HEK293 (cell line): ENCODE results near the gene SALL1.

ENCODE experiments used
- CTCF ChIA-PET: fragments of 350-600 bp; formaldehyde crosslinking; extraction: SDS; loops from one replicate; lab custom pipeline; 2021; ENCODE audit warnings: antibody characterized with exemption; lab: Yijun Ruan, JAX
- POLR2A ChIA-PET: fragments of 300-600 bp; formaldehyde crosslinking; extraction: SDS; loops from one replicate; lab custom pipeline; 2020; ENCODE audit warnings: antibody characterized with exemption, inconsistent platforms; lab: Yijun Ruan, JAX
- H3K27ac ChIP-seq: fragments of 200-500 bp; sonication (Bioruptor generic); 2 replicates; pipeline ENCODE4 v1.5.1; 2014; ENCODE audit warnings: low read depth, low read length, control low read depth, inconsistent platforms; ENCODE audit errors: extremely low read depth
- H3K36me3 ChIP-seq, 2 experiments: fragments of 200-500 bp in 1 of 2; sonication (Bioruptor generic) in 1 of 2; 1 replicate in 1 of 2; 2 replicates in 1 of 2; pipeline ENCODE4 v1.5.1; 2014 to 2017; ENCODE audit warnings: inconsistent platforms in 2 of 2, low read length in 2 of 2; ENCODE audit not compliant: control insufficient read depth in 2 of 2, insufficient read depth in 1 of 2
- H3K4me1 ChIP-seq: fragments of 200-500 bp; sonication (Bioruptor generic); 2 replicates; pipeline ENCODE4 v1.5.1; 2014; ENCODE audit warnings: mild to moderate bottlenecking, low read length, inconsistent platforms; ENCODE audit not compliant: control insufficient read depth, insufficient read depth
- H3K4me3 ChIP-seq: 2 replicates; pipeline ENCODE4 v1.5.1; 2011; ENCODE audit warnings: low read depth, mild to moderate bottlenecking, control low read depth, low read length, moderate library complexity
- H3K9me3 ChIP-seq: fragments of 200-500 bp; sonication (Bioruptor generic); 2 replicates; pipeline ENCODE4 v1.5.1; 2014; ENCODE audit warnings: low read depth, low read length, inconsistent platforms; ENCODE audit not compliant: control insufficient read depth, insufficient read depth
- EGR2 ChIP-seq: fragments of 450-650 bp; formaldehyde crosslinking; IDR thresholded peaks from 2 replicates; pipeline ENCODE4 v1.5.1; 2016; ENCODE audit warnings: low read depth, missing biosample characterization, missing genetic modification characterization
- HOXA7 ChIP-seq: sonication (generic); formaldehyde crosslinking; IDR thresholded peaks from 2 replicates; pipeline ENCODE4 v1.8.1; 2022; ENCODE audit warnings: missing genetic modification reagents, borderline replicate concordance
- MYNN ChIP-seq: fragments of 450-650 bp; formaldehyde crosslinking; IDR thresholded peaks from 2 replicates; pipeline ENCODE4 v1.5.1; 2016; ENCODE audit warnings: missing biosample characterization, missing genetic modification characterization, borderline replicate concordance
- SETDB1 ChIP-seq: IDR thresholded peaks from one replicate; pipeline ENCODE4 v1.6.1; 2017; ENCODE audit warnings: mild to moderate bottlenecking, low read length, moderate library complexity, mixed read lengths; ENCODE audit not compliant: insufficient read length
- ZBTB1 ChIP-seq: fragments of 450-650 bp; formaldehyde crosslinking; IDR thresholded peaks from 2 replicates; pipeline ENCODE4 v1.5.1; 2016; ENCODE audit warnings: missing biosample characterization, missing genetic modification characterization
- ZNF169 ChIP-seq: fragments of 450-650 bp; formaldehyde crosslinking; IDR thresholded peaks from 2 replicates; pipeline ENCODE4 v1.5.1; 2016; ENCODE audit warnings: missing biosample characterization, missing genetic modification characterization
- ZNF19 ChIP-seq: fragments of 450-650 bp; formaldehyde crosslinking; IDR thresholded peaks from 2 replicates; pipeline ENCODE4; 2016; ENCODE audit warnings: missing biosample characterization, missing genetic modification characterization, low read depth
- ZNF341 ChIP-seq: fragments of 450-650 bp; formaldehyde crosslinking; IDR thresholded peaks from 2 replicates; pipeline ENCODE4; 2016; ENCODE audit warnings: low read depth, missing biosample characterization, missing genetic modification characterization
- ZNF366 ChIP-seq: fragments of 450-650 bp; formaldehyde crosslinking; conservative IDR thresholded peaks from 2 replicates; pipeline ENCODE4 v1.5.1; 2016; ENCODE audit warnings: missing biosample characterization, missing genetic modification characterization
- ZNF600 ChIP-seq: fragments of 450-650 bp; formaldehyde crosslinking; IDR thresholded peaks from 2 replicates; pipeline ENCODE4 v1.5.1; 2016; ENCODE audit warnings: missing biosample characterization, missing genetic modification characterization
- ZNF623 ChIP-seq: fragments of 450-650 bp; formaldehyde crosslinking; IDR thresholded peaks from 2 replicates; pipeline ENCODE4 v1.5.1; 2016; ENCODE audit warnings: missing biosample characterization, missing genetic modification characterization
- ZNF664 ChIP-seq: fragments of 450-650 bp; formaldehyde crosslinking; IDR thresholded peaks from 2 replicates; pipeline ENCODE4 v1.5.1; 2016; ENCODE audit warnings: missing biosample characterization, missing genetic modification characterization
- ZNF791 ChIP-seq: fragments of 450-650 bp; formaldehyde crosslinking; IDR thresholded peaks from 2 replicates; pipeline ENCODE4 v1.5.1; 2016; ENCODE audit warnings: missing biosample characterization, missing genetic modification characterization
- ZXDB ChIP-seq: fragments of 450-650 bp; formaldehyde crosslinking; IDR thresholded peaks from 2 replicates; pipeline ENCODE4 v1.5.1; 2016; ENCODE audit warnings: missing biosample characterization, missing genetic modification characterization
- TF ChIP-seq, protein P1 (sequence below): fragments of 450-650 bp; formaldehyde crosslinking; IDR thresholded peaks from 2 replicates; pipeline ENCODE4 v1.5.1; 2016; ENCODE audit warnings: missing biosample characterization, missing genetic modification characterization, borderline replicate concordance
- TF ChIP-seq, protein P2 (sequence below): fragments of 450-650 bp; formaldehyde crosslinking; IDR thresholded peaks from 2 replicates; pipeline ENCODE4 v1.5.1; 2016; ENCODE audit warnings: missing biosample characterization, missing genetic modification characterization
- TF ChIP-seq, protein P3 (sequence below): fragments of 450-650 bp; formaldehyde crosslinking; IDR thresholded peaks from 2 replicates; pipeline ENCODE4 v1.5.1; 2016; ENCODE audit warnings: missing biosample characterization, missing genetic modification characterization, low read depth
- TF ChIP-seq, protein P4 (sequence below): fragments of 450-650 bp; formaldehyde crosslinking; IDR thresholded peaks from 2 replicates; pipeline ENCODE4 v1.5.1; 2016; ENCODE audit warnings: missing biosample characterization, missing genetic modification characterization
- TF ChIP-seq, protein P5 (sequence below): fragments of 450-650 bp; formaldehyde crosslinking; IDR thresholded peaks from 2 replicates; pipeline ENCODE4 v1.5.1; 2016; ENCODE audit warnings: missing biosample characterization, missing genetic modification characterization
- TF ChIP-seq, protein P6 (sequence below): fragments of 450-650 bp; formaldehyde crosslinking; conservative IDR thresholded peaks from 2 replicates; pipeline ENCODE4 v1.5.1; 2016; ENCODE audit warnings: low read depth, missing biosample characterization, missing genetic modification characterization

Gene SALL1

DNA sequence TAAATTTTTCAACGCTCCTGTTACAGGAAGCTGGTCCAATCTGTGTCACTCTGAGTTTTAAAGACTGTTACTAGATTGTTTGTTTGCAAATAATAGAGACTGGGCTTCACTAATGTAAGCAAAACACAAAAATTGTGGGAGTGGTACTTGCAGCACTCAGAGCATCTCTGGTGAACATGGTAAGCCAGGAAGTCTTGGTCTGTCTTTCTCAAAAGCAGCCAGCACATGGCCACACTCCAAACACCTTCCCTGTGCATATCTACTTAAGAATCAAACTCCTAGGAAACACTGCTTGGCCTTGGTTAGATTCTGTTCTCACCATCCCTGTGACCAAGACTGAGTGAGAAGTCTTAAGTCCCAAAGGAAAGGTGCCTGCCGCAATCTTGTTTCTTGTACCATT is 49.7 kb upstream of the SALL1 start:
- H3K36me3 ChIP-seq: no peaks in the 10 kb centered on the region
- ChIA-PET CTCF (no interaction called here), POLR2A (no interaction called here)
- H3K4me3 ChIP-seq: no peak overlapping the region
- no peaks in the 10 kb centered on the region for H3K4me1 ChIP-seq
- no peak overlapping the region for H3K27ac ChIP-seq
- no peak for TF ChIP-seq MYNN (tag by site-specific recombination)
- TF ChIP-seq EGR2 (tag by site-specific recombination): no peak
- TF ChIP-seq, protein P1, sequence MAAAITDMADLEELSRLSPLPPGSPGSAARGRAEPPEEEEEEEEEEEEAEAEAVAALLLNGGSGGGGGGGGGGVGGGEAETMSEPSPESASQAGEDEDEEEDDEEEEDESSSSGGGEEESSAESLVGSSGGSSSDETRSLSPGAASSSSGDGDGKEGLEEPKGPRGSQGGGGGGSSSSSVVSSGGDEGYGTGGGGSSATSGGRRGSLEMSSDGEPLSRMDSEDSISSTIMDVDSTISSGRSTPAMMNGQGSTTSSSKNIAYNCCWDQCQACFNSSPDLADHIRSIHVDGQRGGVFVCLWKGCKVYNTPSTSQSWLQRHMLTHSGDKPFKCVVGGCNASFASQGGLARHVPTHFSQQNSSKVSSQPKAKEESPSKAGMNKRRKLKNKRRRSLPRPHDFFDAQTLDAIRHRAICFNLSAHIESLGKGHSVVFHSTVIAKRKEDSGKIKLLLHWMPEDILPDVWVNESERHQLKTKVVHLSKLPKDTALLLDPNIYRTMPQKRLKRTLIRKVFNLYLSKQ (tag by site-specific recombination): no peak
- TF ChIP-seq, protein P2, sequence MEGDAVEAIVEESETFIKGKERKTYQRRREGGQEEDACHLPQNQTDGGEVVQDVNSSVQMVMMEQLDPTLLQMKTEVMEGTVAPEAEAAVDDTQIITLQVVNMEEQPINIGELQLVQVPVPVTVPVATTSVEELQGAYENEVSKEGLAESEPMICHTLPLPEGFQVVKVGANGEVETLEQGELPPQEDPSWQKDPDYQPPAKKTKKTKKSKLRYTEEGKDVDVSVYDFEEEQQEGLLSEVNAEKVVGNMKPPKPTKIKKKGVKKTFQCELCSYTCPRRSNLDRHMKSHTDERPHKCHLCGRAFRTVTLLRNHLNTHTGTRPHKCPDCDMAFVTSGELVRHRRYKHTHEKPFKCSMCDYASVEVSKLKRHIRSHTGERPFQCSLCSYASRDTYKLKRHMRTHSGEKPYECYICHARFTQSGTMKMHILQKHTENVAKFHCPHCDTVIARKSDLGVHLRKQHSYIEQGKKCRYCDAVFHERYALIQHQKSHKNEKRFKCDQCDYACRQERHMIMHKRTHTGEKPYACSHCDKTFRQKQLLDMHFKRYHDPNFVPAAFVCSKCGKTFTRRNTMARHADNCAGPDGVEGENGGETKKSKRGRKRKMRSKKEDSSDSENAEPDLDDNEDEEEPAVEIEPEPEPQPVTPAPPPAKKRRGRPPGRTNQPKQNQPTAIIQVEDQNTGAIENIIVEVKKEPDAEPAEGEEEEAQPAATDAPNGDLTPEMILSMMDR (tag by site-specific recombination): no peak
- TF ChIP-seq ZNF366 (tag by site-specific recombination): no peak
- no peak for TF ChIP-seq ZNF19 (tag by site-specific recombination)
- no peak for TF ChIP-seq ZNF169 (tag by site-specific recombination)
- no peak for TF ChIP-seq ZXDB (tag by site-specific recombination)
- TF ChIP-seq ZNF791: no peak
- no peak for TF ChIP-seq ZNF341 (tag by site-specific recombination)
- TF ChIP-seq, protein P3, sequence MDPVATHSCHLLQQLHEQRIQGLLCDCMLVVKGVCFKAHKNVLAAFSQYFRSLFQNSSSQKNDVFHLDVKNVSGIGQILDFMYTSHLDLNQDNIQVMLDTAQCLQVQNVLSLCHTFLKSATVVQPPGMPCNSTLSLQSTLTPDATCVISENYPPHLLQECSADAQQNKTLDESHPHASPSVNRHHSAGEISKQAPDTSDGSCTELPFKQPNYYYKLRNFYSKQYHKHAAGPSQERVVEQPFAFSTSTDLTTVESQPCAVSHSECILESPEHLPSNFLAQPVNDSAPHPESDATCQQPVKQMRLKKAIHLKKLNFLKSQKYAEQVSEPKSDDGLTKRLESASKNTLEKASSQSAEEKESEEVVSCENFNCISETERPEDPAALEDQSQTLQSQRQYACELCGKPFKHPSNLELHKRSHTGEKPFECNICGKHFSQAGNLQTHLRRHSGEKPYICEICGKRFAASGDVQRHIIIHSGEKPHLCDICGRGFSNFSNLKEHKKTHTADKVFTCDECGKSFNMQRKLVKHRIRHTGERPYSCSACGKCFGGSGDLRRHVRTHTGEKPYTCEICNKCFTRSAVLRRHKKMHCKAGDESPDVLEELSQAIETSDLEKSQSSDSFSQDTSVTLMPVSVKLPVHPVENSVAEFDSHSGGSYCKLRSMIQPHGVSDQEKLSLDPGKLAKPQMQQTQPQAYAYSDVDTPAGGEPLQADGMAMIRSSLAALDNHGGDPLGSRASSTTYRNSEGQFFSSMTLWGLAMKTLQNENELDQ (tag by site-specific recombination): no peak
- no peak for TF ChIP-seq ZNF600 (tag by site-specific recombination)
- TF ChIP-seq HOXA7: no peak
- H3K9me3 ChIP-seq: no peaks in the 10 kb centered on the region

DNA sequence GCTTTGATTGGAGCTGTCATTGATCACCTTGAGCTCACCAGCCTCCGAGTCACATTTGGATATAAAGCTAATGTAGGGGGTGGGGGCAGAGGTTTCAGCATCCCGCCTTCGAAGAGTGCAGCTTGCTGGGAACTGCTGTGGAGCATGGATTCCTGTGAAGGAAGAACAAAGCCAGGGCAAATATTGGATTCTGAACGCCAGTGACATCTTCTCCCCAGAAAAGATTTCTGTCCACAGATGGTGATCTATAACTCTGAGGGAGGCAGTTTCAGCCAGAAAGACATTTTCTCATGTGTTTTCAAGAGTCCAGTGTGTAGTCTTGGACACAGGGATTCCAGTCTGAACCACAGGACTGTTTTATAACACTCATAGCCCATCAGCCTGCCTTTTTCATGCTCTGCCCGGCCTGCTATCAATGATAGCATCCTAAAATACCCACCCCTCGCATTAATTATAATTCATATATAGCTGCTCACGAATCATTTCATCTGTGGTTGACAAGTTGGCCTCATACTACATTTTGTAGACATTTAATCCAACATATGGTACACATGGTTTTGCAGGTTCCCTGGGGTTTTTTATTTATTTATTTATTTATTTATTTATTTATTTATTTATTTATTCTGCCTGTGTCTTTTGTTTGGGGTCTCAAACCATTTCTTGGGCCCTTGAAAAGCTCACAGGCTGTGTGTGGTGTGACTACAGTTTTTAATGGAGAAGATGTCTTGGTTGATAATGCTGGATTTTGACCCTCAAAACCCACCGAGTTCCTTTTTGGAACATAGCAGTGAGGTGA is 47.1 kb upstream of the SALL1 start:
- Histone ChIP-seq H3K27ac (no peak overlapping the region), H3K36me3 (no peaks in the 10 kb centered on the region), H3K4me1 (no peaks in the 10 kb centered on the region), H3K9me3 (no peaks in the 10 kb centered on the region), H3K4me3 (no peak overlapping the region)
- ChIA-PET POLR2A (no interaction called here), CTCF (interaction anchor here (0.7 kb wide), 1 partner anchor 694 kb away, joined by 3 read pairs; no protein-coding TSS in a partner anchor)
- TF ChIP-seq ZBTB1 (no peak), ZNF664 (tag by site-specific recombination) (0 out of 2 replicates have a peak, but pooled peaks have one; percentile 32), ZNF623 (tag by site-specific recombination) (peak; percentile 49; the same call in 1 of the 2 replicates), SETDB1 (no peak)
- TF ChIP-seq, protein P4, sequence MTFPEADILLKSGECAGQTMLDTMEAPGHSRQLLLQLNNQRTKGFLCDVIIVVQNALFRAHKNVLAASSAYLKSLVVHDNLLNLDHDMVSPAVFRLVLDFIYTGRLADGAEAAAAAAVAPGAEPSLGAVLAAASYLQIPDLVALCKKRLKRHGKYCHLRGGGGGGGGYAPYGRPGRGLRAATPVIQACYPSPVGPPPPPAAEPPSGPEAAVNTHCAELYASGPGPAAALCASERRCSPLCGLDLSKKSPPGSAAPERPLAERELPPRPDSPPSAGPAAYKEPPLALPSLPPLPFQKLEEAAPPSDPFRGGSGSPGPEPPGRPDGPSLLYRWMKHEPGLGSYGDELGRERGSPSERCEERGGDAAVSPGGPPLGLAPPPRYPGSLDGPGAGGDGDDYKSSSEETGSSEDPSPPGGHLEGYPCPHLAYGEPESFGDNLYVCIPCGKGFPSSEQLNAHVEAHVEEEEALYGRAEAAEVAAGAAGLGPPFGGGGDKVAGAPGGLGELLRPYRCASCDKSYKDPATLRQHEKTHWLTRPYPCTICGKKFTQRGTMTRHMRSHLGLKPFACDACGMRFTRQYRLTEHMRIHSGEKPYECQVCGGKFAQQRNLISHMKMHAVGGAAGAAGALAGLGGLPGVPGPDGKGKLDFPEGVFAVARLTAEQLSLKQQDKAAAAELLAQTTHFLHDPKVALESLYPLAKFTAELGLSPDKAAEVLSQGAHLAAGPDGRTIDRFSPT: no peak
- TF ChIP-seq, protein P5, sequence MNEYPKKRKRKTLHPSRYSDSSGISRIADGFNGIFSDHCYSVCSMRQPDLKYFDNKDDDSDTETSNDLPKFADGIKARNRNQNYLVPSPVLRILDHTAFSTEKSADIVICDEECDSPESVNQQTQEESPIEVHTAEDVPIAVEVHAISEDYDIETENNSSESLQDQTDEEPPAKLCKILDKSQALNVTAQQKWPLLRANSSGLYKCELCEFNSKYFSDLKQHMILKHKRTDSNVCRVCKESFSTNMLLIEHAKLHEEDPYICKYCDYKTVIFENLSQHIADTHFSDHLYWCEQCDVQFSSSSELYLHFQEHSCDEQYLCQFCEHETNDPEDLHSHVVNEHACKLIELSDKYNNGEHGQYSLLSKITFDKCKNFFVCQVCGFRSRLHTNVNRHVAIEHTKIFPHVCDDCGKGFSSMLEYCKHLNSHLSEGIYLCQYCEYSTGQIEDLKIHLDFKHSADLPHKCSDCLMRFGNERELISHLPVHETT (tag by site-specific recombination): no peak
- TF ChIP-seq, protein P6, sequence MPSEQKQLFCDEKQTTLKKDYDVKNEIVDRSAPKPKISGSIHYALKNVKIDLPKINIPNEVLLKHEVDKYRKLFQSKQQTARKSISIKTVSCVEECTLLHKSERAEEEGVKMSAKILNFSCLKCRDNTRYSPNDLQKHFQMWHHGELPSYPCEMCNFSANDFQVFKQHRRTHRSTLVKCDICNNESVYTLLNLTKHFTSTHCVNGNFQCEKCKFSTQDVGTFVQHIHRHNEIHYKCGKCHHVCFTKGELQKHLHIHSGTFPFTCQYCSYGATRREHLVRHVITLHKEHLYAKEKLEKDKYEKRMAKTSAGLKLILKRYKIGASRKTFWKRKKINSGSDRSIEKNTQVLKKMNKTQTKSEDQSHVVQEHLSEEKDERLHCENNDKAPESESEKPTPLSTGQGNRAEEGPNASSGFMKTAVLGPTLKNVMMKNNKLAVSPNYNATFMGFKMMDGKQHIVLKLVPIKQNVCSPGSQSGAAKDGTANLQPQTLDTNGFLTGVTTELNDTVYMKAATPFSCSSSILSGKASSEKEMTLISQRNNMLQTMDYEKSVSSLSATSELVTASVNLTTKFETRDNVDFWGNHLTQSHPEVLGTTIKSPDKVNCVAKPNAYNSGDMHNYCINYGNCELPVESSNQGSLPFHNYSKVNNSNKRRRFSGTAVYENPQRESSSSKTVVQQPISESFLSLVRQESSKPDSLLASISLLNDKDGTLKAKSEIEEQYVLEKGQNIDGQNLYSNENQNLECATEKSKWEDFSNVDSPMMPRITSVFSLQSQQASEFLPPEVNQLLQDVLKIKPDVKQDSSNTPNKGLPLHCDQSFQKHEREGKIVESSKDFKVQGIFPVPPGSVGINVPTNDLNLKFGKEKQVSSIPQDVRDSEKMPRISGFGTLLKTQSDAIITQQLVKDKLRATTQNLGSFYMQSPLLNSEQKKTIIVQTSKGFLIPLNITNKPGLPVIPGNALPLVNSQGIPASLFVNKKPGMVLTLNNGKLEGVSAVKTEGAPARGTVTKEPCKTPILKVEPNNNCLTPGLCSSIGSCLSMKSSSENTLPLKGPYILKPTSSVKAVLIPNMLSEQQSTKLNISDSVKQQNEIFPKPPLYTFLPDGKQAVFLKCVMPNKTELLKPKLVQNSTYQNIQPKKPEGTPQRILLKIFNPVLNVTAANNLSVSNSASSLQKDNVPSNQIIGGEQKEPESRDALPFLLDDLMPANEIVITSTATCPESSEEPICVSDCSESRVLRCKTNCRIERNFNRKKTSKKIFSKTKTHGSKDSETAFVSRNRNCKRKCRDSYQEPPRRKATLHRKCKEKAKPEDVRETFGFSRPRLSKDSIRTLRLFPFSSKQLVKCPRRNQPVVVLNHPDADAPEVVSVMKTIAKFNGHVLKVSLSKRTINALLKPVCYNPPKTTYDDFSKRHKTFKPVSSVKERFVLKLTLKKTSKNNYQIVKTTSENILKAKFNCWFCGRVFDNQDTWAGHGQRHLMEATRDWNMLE (tag by site-specific recombination): peak; percentile 76
